ENCODE results near the gene SLC37A1.

The SLC37A1 gene

DNA sequence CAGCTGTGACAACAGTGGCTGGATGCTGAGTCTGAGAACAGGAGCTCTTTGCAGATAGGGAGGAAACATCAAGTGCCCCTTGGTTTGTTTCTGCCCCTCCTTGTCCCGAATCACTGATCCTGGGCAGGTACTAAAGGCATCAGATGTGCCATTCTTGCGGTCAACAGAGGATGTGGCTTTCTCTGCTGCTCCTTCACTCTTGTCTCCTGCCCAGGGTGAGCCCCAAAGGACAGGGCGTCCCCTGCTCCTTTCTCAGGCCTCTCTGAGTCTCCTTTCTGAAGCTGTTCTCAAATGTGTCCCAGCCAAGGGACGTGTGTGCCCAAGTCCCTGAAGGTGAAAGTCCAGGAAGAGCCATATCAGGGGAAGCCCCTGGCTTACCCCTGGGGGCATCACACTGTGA lies 31.7 kb downstream of the SLC37A1 start:
- no peak for DNase-seq (ENCODE audit: low spot score)

DNA sequence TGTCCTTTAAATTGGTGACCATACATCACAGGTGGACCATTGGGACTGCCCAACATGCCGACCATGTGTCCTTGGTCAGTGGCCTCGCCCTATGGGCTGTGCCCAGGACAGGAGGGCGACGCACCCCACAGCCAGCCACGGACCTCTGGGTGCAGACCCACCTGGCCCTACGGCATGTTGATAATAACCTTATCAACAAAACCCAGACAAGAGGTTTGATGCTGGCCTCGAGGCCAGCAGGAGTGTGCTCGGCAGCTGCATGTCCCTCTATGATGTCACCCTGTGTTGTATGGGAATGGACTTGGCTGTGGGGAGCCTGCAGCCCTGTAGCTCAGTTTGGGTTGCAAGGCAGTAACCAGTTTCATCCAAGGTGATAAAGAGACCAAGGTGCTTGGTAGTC lies 32.1 kb downstream of the SLC37A1 start:
- DNase-seq (ENCODE audit: low spot score) = no peak

DNA sequence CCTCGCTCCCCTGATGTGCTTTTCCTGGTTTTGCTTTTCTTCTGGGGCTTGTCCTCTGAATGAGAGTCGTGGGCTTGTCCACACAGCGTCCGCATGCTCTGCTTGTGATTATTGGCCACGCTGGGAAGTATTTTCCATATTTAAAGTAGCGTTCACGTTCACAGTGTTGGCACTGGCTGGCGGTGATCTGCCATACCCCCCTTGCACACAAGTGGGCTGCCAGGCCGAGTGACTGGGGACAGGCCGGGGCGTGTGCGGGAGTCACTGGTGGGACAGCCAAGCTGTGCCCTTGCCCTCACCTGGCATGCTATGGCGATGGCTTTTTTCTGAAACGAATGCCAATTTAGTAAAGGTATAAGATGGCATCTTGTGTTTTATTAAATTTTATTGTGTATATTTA lies 32.8 kb downstream of the SLC37A1 start:
- no peak for DNase-seq (ENCODE audit: low spot score)

DNA sequence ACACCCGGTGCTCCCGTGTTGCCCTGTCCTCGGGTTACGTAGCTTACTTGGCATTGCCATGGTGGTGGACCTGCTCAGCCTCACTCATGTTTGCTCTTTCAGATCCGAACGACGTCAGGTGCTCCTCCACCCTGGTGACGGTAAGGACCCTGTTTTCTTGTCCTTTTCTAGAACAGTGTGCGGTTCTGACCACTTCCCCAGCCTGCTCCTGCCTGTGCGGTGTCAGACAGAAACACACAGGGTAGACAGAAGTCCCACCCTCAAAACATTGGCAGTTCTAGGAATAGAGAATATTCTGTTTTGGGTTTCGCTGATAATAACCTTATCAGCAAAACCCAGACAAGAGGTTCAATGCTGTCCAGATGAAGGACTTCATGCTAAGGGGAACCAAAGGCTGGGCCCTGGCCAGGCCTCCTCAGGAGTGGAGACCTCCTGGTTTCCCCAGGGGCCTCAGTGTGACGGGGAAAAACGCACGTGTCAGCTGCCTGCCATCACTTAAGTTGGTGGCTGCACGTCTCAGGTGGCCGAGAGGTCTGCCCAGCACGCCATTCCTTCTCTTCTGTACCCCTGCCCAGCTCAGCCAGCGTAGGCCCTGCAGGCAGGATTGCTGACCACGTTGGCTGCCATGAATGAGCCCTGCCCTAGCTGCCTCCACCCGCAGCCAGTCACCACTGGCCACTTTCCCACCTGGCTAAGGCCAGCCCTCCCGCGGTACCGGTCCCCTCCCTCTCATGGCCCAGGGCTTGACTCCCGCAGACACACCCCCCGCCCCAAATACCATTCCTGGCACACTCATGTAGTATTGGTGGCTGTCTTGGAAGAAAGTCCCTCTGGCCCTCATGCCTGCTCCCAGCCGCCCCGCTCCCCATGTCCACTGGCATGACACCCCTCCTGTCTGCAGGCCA lies 33.6 kb downstream of the SLC37A1 start:
- no peak for DNase-seq (ENCODE audit: low spot score)

DNA sequence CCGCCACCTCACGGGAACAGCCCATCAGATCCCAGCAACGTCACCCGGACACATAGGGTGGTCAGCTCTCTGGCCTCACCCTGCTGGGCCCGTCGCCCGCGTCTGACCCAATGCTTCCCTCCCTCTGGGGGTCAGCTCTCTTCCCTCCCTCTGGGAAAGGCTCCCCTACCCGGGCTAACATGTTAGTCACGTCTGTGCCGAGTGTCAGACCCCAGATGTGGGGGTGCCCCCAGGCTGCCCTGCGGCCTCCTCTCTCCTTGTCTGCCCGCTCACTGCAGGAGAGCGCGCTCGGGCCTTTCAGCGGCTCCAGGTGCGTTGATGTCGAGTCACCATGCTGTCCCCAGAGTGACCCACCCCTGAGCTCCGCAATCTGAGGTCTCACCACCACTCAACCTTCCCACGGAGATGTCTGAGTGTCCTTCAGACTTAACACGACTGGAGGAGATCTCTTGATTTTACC lies 34.3 kb downstream of the SLC37A1 start:
- DNase-seq (ENCODE audit: low spot score) = no peak

DNA sequence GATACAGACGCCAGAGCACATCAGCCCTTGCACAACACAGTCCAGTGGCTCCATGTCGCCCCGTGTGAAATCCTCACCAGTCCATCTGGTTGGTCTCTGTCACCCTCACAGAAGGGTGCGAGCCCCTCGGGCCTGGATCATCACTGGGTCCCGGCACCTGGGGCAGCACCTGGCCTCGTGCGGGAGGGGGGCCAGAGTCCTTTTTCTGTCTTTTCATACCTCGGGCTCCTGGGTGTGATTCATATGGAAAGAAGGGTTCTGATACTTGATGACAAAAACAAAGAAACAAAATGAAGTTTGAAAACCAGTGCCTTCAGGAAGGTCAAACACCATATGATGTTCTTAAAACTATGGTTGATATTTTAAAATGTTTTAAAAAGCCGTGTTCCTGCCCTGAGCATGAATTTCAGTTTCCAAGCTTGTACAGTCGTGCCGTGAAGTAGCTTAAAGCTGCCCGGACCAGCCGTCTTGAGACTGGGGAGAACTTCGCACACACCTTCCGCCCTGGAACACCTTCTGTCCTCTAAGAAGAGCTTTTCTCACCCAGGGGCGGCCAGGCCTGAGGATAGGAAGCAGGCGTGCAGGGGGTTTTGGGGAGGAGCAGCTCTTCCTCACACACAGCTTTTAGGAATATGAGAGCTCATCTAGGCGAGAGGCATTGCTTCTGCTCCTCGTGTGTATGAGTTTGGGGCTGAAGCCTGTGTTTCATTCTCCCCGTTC lies 35.2 kb downstream of the SLC37A1 start:
- DNase-seq (ENCODE audit: low spot score) = no peak

DNA sequence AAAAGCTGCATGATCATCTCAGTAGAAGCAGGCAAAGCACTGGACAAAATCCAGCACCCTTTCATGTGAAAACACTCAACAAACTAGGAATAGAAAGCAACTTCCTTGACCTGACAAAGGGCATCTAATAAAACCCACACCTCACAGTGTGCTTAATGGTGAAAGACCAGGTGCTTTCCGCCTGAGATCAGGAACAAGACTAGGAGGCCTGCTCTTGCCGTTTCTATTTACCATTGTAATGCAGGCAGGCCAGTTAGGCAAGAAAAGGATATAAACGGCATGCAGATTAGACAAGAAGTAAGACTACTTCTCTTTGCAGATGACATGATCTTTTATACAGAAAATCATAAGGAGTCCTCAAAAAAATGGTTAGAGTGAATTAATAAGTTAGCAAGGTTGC lies 37.2 kb downstream of the SLC37A1 start:
- no peak for DNase-seq (ENCODE audit: low spot score)

DNA sequence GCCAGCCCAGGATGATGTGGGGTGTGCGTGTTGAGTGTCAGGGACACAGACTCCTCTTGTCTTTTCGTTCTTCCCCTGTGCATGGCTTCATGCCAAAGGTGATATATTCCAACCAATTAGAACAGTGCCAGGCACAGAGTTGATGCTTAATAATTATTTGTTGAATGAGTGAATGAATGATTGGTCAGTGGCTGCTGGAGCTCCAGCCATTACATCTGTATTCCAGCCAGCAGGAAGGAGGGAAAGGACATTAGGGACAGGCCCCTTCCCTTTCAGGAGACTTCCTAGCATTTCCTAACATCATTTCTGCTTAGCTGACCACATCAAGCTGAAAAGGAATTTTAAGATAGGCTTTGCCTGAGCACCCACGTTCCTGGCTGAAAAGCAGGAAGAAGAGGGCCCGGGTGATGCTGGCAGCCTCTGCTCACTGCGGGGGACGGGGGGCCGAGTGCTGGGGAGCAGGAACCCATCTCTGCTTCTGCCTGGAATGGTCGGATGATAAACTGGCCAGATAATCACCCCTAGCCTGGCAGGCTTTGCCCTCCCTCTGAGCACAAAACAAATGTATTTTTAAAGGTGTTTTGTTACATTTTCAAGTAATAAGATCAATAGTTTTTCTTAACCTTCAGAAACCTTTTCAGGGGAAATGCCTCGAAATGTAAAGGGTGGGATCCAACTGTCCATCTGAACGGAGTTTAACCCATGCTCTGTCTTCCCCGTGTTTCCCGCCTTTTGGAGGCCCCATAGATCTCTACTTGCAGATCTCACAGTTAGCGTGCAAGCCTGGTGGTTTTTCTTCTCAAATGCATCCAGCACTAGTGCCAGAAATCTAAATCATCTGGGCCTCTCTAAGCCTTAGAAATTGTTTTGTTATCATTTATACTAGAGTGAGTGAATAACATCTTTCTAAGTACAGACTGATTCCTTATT lies 39.0 kb downstream of the SLC37A1 start:
- DNase-seq (ENCODE audit: low spot score) = no peak

DNA sequence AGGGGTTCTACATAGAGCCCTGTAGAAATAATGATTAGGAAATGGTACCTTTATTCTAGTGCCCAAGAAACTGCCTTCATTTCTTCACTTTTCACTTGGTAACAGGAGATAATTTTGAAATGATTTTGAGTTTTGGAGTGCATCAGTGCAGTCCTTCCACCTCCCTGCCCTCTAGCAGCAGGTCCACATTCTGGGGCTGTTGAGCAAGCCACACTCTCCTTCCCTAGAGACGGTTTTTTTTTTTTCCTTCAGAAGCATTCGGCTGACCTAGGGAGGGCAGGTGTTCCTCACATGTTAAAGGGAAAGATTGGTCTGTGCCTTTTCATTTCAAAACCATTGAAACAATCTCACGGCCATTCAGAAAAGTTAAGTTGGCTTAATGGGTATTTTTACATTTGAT lies 39.8 kb downstream of the SLC37A1 start:
- DNase-seq (ENCODE audit: low spot score) = no peak

DNA sequence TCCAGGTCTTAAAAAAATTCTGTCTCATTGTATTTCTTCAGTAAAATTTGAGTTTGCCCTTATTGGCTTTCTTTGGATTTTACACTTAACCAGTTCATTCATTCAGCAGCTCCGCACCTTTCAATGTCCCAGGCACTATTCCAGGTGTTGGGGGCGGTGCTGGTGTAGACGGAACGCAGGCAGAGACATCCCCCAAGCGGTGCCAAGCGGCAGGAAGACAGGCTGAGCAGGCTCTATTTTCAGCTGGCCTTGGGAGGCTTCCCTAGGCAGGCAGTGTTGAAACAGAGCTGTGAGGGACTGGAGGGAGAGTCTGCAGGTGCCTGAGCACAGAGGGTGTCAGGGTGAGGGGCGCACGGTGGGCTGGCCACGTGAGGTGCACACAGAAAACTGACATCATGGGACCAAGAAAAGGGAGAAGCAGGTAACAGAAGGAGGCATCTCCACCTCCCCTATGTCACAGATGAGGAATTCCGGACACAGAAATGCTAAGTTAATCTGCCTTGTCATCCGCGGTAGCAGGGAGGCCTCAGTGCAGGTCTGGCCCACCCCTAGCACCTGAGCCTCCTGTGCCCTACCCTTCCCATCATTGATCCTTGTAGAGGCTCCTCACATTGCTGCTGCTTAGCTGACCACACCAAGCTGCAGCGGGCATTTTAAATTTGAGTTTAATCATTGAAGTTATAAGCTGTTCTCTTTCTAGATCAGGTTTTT lies 40.8 kb downstream of the SLC37A1 start:
- DNase-seq (ENCODE audit: low spot score) = no peak

DNA sequence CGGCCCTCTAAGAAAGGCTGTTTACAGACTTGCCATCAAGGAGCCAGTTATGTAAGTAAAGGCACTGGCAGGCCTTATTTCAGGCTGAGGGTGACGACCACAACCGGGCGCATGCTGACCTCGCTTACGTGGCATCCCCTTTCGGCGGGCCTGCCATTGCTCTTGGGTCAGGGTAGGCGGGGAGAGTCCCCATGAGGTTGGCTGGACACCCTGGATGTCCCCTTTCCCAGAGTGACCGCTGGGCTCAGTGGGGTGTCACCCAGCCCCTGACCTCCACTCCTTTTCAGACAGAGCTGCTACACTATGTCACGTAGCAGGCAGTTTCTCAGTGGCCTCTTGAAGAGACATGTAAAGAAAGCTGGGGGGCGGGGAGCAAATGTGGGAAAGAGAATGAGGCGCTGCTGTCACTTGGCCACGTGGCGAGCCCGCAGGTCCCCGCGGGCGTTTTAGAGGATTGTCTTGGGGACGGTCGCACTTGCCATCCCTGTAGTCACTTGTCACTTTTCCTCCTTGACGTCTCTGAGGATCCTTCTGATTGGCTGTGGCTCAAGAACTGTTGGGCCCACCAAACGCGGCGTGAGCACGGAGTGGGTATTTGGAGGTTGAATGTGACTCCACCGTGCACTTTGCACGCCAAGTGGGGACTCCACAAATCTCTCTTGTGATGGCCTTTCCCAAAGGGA lies 42.2 kb downstream of the SLC37A1 start:
- no peak for DNase-seq (ENCODE audit: low spot score)

DNA sequence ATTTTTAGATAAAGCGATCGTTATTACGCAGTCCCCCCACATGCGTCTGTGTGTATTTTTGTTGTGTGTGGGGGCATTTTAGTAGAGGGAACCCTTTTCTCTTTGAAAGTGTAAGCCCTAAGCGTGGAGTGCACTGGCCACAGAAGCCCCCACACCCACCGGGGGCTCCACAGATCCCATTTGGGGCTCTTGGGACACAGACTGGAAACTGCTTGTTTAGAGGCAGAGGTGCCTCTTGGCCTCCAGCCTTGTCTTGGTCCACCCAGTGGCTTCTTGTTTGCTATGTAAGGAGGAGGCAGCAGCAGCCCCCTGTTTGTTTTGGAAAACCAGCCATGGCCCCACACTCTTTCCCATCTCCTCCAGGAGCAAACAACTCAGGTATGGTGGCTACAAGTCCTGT lies 42.8 kb downstream of the SLC37A1 start:
- no peak for DNase-seq (ENCODE audit: low spot score)

DNA sequence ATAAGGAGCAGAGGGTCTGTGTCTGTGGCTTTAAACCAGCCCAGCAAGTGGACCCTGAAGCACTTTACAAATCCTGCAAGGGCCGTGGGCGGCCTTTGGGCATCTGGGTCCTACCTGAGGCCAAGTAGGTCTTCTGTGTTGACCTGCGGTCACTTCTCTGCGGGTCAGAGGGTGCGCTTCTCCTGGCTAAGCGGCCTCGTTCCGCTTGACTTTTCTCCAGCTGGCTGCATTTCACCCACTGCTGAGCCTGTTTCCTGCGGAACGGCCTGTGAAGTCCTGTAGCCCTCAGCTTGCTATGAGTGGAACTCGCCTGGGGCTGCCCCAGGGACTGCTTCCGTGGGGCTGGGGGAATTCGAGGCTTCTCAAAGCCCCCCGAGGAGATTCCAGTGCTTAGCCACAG lies 43.3 kb downstream of the SLC37A1 start:
- DNase-seq (ENCODE audit: low spot score) = no peak

DNA sequence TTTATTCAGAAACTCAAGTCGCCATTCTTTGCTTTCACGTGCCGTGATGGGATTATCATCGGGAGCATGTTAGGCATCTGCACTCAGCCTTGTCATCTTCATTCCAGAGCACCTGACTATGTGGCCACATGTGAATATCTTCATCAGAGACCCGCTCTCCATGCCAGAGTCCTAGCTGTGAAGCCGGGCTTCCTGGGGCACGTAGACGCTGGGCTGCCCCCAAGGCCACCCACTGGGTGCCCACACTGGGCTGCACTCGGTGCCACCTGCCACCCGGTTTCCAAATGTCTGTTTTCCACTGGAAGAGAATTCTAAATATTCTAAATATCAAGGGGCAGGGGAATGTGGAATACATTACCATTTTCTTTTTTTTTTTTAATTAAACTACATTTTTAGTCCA lies 43.8 kb downstream of the SLC37A1 start:
- DNase-seq (ENCODE audit: low spot score) = no peak

DNA sequence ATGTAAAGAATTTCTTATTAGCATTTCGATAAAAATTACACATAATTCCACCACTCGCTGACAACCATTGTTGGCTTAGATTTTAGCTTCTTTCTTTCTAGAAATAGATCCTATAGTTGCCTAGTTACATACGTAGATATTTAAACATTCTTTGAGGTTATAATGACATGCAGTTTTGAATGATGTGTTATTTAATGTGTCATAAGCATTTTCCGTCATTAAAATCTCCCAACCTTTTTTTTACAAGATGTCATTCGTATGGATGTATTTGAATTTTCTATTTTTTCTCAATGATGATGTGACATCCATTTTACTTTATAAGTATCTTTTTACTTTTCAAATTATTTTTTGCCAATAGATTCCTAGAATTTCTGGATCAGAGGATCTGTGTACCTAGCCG lies 44.7 kb downstream of the SLC37A1 start:
- DNase-seq (ENCODE audit: low spot score) = no peak

DNA sequence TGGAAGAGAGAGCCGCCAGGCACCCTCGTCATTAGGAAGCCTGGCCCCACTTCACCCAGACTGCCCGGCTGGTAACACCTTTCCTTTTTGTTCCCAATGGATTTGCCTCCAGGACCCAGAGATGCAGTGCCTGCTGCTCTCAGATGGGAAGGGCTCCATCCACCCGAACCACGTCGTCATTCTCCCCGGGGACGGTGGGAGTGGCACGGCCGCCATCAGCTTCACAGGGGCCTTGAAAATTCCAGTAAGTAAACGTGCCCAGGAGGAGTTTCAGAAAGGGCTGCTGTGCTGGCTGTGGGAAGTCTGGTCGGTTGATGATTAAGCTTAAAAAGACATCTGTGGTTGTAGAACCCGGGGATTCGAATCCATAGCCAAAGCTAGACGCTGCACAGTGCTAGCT lies 45.2 kb downstream of the SLC37A1 start:
- DNase-seq (ENCODE audit: low spot score) = no peak

DNA sequence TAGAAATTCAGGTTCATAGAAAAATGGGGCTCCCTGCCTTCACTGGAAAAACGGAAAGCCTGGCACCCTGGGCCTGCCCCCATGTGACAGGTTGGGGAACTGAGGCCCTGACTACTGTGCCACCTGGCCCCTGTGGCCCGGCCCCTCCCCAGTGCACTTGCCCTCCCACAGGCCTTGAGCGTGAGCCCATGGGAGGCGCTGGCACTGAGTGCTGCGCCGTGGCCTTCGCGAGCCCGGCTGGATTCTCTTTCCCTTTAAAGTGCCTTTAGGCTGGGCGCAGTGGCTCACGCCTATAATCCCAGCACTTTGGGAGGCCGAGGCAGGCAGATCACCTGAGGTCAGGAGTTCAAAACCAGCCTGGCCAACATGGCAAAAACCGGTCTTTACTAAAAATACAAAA lies 45.7 kb downstream of the SLC37A1 start:
- DNase-seq (ENCODE audit: low spot score) = no peak

DNA sequence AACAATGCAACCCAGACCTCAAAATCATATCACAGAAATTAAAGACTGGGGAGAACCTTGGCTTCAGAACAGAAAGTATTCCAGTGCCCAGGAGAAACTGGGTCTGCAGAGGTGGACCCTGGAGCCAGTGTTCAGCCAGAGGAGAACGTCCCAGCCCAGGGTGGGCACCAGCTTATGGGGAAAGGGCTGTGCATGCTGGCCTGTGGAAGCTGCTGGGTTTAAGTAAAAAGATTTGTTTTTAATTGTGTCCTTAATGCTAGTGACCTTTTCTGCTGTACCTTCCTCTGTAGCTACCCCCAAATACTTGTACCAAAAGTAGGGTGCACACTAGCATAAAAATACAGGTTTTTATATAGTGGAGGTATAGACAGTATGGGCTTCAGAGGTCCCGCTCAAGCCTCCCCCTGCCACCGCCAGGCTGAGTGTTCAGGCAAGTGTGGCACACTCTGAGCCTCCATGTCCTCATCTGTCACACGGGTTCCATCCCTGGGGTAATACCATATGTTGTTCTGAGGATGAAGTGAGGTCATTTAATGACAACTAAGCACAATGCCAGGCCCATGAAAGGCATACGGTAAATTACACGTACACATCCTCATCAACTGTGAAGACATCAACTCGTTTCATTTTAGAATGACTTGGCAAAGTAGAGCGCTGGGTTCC lies 47.0 kb downstream of the SLC37A1 start:
- DNase-seq (ENCODE audit: low spot score) = no peak

DNA sequence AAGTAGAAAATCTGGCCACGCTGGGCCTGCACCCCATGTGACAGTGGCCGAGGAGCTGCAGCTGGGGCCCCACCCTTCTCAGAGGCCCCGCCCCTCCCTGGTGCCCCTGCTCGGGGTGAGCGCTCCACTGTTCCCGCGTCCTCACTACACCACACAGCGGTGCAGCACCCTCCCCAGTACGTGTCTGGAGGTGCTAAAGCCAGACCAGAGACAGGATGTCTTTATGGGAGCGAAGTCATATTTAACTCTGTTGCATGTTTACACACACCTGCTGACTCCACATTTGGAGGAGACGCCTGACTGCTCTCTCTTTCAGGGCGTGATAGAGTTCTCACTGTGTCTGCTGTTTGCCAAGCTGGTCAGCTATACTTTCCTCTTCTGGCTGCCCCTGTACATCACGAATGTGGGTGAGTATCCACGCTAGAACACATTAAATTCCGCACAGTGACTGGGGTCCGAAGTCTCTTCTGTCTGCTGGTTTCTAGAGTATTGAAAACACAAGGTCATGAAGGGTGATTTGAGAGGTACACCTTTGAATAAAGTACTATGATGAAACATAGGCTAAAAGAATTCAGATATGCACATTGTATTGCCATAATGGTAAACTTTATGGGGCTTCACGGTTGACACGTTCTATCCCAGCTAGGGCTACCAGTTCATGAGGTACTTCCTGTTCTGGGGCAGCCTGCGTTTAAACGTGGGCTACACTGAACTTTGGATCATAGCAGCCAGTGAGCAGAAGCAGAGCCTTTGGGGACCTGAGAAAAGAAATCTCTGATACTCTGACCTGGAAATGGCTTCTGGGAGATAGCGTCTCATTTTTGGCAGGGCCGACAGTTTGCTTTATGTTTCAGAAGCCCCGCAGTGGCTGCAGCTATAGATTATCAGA lies 48.4 kb downstream of the SLC37A1 start:
- DNase-seq (ENCODE audit: low spot score) = no peak
